ENCODE results near the gene PMM2.

DNA sequence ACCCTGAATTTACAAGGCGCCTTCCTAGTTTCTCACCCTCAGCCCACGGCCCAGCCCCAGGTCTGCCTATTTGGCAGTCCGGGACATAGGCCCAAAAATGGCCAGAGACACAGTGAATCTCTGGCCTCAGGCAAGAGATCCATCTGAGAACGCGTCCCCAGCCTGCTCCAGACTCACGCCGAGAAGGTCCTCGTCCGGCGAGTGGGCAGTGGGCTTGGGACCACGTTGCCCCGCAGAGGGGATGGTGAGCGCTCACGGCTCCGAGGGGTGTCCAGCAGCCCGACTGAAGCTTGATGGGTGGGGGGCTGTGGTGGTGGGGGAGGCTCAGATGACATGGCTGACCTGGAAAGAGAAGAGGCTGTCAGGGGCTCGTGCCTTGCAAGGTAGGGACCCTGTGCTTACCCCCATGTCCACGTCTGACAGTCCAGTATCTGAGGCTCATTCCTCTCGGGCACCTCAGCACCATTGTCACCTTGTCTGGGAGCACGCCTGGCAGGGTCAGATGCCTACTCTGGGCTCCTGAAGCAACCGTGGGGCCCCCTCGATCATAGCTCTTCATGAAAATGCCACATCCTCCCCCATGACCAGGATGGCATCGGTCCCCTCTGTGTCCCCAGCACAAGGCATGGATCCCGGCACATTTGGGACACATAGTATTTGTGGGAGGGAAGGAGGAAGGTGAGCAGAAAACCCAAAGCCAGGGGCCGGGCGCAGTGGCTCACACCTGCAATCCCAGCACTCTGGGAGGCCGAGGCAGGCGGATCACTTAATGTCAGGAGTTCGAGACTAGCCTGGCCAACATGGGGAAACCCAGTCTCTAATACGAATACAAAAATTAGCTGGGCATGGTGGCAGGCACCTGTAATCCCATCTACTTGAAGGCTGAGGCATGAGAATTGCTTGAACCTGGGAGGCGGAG, 61.6 kb downstream of the PMM2 start:
- TF ChIP-seq, protein P1, sequence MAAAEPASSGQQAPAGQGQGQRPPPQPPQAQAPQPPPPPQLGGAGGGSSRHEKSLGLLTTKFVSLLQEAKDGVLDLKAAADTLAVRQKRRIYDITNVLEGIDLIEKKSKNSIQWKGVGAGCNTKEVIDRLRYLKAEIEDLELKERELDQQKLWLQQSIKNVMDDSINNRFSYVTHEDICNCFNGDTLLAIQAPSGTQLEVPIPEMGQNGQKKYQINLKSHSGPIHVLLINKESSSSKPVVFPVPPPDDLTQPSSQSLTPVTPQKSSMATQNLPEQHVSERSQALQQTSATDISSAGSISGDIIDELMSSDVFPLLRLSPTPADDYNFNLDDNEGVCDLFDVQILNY (CRISPR knock-in tag; IDR thresholded peaks at IDR 0.05): no peak
- TF ChIP-seq, protein P2, sequence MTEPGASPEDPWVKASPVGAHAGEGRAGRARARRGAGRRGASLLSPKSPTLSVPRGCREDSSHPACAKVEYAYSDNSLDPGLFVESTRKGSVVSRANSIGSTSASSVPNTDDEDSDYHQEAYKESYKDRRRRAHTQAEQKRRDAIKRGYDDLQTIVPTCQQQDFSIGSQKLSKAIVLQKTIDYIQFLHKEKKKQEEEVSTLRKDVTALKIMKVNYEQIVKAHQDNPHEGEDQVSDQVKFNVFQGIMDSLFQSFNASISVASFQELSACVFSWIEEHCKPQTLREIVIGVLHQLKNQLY (CRISPR knock-in tag; IDR thresholded peaks at IDR 0.05): no peak
- TF ChIP-seq, protein P3, sequence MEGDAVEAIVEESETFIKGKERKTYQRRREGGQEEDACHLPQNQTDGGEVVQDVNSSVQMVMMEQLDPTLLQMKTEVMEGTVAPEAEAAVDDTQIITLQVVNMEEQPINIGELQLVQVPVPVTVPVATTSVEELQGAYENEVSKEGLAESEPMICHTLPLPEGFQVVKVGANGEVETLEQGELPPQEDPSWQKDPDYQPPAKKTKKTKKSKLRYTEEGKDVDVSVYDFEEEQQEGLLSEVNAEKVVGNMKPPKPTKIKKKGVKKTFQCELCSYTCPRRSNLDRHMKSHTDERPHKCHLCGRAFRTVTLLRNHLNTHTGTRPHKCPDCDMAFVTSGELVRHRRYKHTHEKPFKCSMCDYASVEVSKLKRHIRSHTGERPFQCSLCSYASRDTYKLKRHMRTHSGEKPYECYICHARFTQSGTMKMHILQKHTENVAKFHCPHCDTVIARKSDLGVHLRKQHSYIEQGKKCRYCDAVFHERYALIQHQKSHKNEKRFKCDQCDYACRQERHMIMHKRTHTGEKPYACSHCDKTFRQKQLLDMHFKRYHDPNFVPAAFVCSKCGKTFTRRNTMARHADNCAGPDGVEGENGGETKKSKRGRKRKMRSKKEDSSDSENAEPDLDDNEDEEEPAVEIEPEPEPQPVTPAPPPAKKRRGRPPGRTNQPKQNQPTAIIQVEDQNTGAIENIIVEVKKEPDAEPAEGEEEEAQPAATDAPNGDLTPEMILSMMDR (IDR thresholded peaks at IDR 0.05): no peak
- no peak for TF ChIP-seq ETV6 (CRISPR knock-in tag; IDR thresholded peaks at IDR 0.05)
- TF ChIP-seq, protein P4, sequence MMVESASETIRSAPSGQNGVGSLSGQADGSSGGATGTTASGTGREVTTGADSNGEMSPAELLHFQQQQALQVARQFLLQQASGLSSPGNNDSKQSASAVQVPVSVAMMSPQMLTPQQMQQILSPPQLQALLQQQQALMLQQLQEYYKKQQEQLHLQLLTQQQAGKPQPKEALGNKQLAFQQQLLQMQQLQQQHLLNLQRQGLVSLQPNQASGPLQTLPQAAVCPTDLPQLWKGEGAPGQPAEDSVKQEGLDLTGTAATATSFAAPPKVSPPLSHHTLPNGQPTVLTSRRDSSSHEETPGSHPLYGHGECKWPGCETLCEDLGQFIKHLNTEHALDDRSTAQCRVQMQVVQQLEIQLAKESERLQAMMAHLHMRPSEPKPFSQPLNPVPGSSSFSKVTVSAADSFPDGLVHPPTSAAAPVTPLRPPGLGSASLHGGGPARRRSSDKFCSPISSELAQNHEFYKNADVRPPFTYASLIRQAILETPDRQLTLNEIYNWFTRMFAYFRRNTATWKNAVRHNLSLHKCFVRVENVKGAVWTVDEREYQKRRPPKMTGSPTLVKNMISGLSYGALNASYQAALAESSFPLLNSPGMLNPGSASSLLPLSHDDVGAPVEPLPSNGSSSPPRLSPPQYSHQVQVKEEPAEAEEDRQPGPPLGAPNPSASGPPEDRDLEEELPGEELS (CRISPR knock-in tag; IDR thresholded peaks at IDR 0.05): no peak
- TF ChIP-seq, protein P5, sequence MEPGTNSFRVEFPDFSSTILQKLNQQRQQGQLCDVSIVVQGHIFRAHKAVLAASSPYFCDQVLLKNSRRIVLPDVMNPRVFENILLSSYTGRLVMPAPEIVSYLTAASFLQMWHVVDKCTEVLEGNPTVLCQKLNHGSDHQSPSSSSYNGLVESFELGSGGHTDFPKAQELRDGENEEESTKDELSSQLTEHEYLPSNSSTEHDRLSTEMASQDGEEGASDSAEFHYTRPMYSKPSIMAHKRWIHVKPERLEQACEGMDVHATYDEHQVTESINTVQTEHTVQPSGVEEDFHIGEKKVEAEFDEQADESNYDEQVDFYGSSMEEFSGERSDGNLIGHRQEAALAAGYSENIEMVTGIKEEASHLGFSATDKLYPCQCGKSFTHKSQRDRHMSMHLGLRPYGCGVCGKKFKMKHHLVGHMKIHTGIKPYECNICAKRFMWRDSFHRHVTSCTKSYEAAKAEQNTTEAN (CRISPR knock-in tag; IDR thresholded peaks at IDR 0.05): no peak
- no peak for TF ChIP-seq ZNF263 (CRISPR knock-in tag; IDR thresholded peaks at IDR 0.05; ENCODE audit: low read depth)
- no peak for TF ChIP-seq NR3C1 (CRISPR knock-in tag; conservative IDR thresholded peaks at IDR 0.05; ENCODE audit: low read depth)
- TF ChIP-seq, protein P6, sequence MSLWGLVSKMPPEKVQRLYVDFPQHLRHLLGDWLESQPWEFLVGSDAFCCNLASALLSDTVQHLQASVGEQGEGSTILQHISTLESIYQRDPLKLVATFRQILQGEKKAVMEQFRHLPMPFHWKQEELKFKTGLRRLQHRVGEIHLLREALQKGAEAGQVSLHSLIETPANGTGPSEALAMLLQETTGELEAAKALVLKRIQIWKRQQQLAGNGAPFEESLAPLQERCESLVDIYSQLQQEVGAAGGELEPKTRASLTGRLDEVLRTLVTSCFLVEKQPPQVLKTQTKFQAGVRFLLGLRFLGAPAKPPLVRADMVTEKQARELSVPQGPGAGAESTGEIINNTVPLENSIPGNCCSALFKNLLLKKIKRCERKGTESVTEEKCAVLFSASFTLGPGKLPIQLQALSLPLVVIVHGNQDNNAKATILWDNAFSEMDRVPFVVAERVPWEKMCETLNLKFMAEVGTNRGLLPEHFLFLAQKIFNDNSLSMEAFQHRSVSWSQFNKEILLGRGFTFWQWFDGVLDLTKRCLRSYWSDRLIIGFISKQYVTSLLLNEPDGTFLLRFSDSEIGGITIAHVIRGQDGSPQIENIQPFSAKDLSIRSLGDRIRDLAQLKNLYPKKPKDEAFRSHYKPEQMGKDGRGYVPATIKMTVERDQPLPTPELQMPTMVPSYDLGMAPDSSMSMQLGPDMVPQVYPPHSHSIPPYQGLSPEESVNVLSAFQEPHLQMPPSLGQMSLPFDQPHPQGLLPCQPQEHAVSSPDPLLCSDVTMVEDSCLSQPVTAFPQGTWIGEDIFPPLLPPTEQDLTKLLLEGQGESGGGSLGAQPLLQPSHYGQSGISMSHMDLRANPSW (CRISPR knock-in tag; conservative IDR thresholded peaks at IDR 0.05; ENCODE audit: low read depth): no peak
